ENCODE data around the gene KATNBL1. TPM values are rescaled to one million over a fixed set of nuclear protein-coding genes. Genes with fewer than 3 reads are reported as not detected.
"Not testable (repeated sequence)": the region's sequence is repeated elsewhere in the genome, so short reads cannot be mapped to it uniquely, and the experiment has no call there.

KATNBL1 gene
- total and polyA plus RNA-seq, 12 donors = 10.3 to 63.9 (median 23.9) TPM

DNA sequence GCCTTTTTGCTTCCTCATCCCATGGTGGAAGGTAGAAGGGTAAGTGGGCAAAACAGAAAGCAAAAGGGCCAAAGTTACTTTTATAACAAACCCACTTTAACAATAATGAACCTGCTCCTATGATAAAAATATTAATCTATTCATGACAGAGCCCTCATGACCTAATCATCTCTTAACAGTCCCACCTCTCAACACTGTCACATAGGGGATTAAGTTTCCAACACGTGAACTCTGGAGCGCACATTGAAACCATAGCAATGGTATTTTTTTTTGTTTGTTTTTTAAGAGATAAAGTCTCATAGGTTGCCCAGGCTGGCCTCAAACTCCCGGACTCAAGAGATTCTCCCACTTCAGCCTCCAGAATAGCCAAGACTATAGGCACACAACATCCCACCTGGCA is 30.7 kb downstream of the KATNBL1 start:
- Histone ChIP-seq H3K9me3 (replicated peaks in 1 of 3) (no peaks in the 10 kb centered on the region), H3K36me3 (replicated peaks in 1 of 2) (no peaks in the 10 kb centered on the region), H3K4me3 (no peak overlapping the region), H3K27me3 (no peaks in the 10 kb centered on the region), H3K27ac (no peak overlapping the region), H3K4me1 (replicated peaks in 1 of 2) (peaks cover 0 to 6% of the 10 kb centered on the region in 2 donors)
- WGBS, 4 donors = 96 to 99% (median 97%) methylated on average over 3 of the region's 3 CpGs
- intact Hi-C loops (cut with DNase I) = no loop called here
- TF ChIP-seq, protein P1, sequence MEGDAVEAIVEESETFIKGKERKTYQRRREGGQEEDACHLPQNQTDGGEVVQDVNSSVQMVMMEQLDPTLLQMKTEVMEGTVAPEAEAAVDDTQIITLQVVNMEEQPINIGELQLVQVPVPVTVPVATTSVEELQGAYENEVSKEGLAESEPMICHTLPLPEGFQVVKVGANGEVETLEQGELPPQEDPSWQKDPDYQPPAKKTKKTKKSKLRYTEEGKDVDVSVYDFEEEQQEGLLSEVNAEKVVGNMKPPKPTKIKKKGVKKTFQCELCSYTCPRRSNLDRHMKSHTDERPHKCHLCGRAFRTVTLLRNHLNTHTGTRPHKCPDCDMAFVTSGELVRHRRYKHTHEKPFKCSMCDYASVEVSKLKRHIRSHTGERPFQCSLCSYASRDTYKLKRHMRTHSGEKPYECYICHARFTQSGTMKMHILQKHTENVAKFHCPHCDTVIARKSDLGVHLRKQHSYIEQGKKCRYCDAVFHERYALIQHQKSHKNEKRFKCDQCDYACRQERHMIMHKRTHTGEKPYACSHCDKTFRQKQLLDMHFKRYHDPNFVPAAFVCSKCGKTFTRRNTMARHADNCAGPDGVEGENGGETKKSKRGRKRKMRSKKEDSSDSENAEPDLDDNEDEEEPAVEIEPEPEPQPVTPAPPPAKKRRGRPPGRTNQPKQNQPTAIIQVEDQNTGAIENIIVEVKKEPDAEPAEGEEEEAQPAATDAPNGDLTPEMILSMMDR (IDR thresholded peaks at IDR 0.05) = no peak
- DNase-seq = no peak

DNA sequence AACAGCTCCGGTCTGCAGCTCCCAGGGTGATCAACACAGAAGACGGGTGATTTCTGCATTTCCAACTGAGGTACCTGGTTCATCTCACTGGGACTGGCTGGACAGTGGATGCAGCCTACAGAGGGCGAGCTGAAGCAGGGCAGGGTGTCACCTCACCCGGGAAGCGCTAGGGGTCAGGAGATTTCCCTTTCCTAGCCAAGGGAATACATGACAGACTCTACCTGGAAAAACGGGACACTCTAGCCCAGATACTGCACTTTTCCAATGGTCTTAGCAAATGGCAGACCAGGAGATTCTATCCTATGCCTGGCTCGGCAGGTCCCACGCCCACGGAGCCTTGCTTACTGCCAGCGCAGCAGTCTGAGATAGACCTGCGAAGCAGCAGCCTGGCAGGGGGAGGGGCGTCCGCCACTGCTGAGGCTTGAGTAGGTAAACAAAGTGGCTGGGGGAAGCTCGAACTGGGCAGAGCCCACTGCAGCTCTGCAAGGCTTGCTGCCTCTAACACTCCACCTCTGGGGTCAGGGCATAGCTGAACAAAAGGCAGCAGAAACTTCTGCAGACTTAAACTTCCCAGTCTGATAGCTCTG is 43.8 kb downstream of the KATNBL1 start:
- H3K27ac ChIP-seq; H3K9me3 ChIP-seq (replicated peaks in 1 of 3); H3K4me3 ChIP-seq; H3K27me3 ChIP-seq; intact Hi-C loops (cut with DNase I); H3K36me3 ChIP-seq (replicated peaks in 1 of 2); DNase-seq; H3K4me1 ChIP-seq (replicated peaks in 1 of 2): not testable (repeated sequence)
- 93 to 95% (median 95%) methylated on average over 13 to 14 of the region's 14 CpGs for WGBS, 4 donors

DNA sequence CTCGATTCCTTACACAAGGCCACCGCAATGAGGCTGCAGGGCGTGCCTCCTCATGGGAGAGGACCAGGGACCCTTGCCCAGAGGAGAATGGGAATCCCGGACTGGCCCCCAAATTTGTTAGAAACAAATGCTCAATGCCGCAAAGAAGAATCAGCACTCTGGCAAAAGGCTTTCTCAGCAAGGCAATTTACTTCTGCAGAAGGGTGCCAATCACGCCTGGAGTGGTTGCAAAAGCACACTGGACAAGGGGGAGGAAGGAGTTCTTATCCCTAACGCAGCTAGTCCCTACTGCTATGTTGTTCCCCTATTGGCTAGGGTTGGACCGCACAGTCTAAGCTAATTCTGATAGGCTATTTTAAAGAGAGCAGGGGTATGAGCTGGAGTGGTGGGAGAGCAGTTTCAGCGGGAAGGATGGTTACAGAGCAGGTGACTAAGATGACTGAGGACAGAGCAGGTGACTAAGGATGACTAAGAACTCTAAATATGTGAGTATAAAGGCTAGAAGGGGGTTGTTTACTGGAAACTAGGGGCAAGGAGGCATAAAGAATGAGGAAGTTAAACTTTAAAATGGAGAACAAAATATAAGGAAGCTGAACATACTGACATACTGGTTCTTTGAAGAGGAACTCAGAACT is 48.5 kb downstream of the KATNBL1 start:
- Histone ChIP-seq H3K9me3 (replicated peaks in 1 of 3) (no peaks in the 10 kb centered on the region), H3K36me3 (replicated peaks in 1 of 2) (no peaks in the 10 kb centered on the region), H3K4me1 (replicated peaks in 1 of 2) (no peaks in the 10 kb centered on the region), H3K4me3 (no peak overlapping the region), H3K27ac (no peak overlapping the region), H3K27me3 (no peaks in the 10 kb centered on the region)
- intact Hi-C loops (cut with DNase I) = no loop called here
- 87 to 97% (median 90%) methylated on average over 9 of the region's 9 CpGs for WGBS, 4 donors
- TF ChIP-seq, protein P1 (IDR thresholded peaks at IDR 0.05) = no peak
- TF ChIP-seq POLR2A (IDR thresholded peaks at IDR 0.05) = no peak
- DNase-seq = no peak

DNA sequence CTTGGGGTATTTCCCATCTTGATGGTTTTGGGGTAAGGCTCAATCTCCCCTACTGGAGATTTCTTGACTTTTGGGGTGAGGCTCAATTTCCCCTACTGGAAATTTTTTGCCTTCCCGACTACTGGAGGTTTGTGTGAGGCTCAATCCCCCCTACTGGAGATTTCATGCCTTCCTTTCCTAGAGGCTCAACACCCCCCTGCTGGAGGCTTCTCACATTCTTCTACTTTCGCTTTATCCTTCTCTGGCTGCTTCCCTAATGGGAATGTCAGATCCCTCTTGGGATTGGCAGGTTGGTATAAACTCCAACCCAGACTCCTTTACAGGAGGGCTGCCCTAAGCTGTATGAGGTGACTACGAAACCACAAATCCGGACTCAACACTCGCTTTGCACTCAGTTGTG is 49.2 kb downstream of the KATNBL1 start:
- Histone ChIP-seq H3K9me3 (replicated peaks in 1 of 3) (no peaks in the 10 kb centered on the region), H3K4me3 (no peak overlapping the region), H3K27ac (no peak overlapping the region), H3K27me3 (no peaks in the 10 kb centered on the region), H3K4me1 (replicated peaks in 1 of 2) (no peaks in the 10 kb centered on the region), H3K36me3 (replicated peaks in 1 of 2) (no peaks in the 10 kb centered on the region)
- no peak for TF ChIP-seq POLR2A (IDR thresholded peaks at IDR 0.05)
- TF ChIP-seq, protein P1 (IDR thresholded peaks at IDR 0.05) = no peak
- intact Hi-C loops (cut with DNase I) = no loop called here
- 95 to 98% (median 97%) methylated on average over 5 of the region's 5 CpGs for WGBS, 4 donors
- no peak for DNase-seq

DNA sequence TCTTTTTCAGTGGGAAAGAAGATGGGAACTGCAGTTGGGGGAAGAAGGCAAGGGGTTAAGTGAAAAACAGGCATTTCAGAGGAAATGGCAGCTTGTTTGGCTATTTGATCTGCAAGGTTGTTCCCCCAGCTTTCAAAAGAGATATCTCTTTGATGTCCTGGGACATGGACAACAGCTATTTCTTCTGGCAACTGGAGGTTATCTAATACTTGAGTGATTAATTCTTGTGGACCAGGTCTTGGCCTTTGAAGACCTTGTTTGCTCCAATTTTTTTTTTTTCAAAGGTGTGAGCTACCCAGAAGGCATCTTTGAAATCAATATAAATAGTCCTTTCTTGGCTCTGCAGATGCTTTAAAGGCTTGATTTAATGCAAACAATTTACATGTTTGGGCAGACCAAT is 51.5 kb downstream of the KATNBL1 start:
- Histone ChIP-seq H3K27ac (no peak overlapping the region), H3K9me3 (replicated peaks in 1 of 3) (peaks cover 0 to 10% (median 0%) of the 10 kb centered on the region in 3 donors), H3K4me3 (no peak overlapping the region), H3K36me3 (replicated peaks in 1 of 2) (no peaks in the 10 kb centered on the region), H3K4me1 (replicated peaks in 1 of 2) (no peaks in the 10 kb centered on the region), H3K27me3 (no peaks in the 10 kb centered on the region)
- DNase-seq = no peak
- intact Hi-C loops (cut with DNase I) = no loop called here
- no peak for TF ChIP-seq POLR2A (IDR thresholded peaks at IDR 0.05)
- TF ChIP-seq, protein P1 (IDR thresholded peaks at IDR 0.05) = no peak
